WTC11 (cell line): Measurements from ENCODE around the gene TMEM8B. TPM values are rescaled to one million over a fixed set of nuclear protein-coding genes. Genes with fewer than 3 reads are reported as not detected.

ENCODE experiments used
- ATAC-seq: fragments of 200-7000 bp; cut with Tn5 transposase; 2 replicates; pipeline ENCODE4 v1.10.0; 2021; ENCODE audit warnings: mild to moderate bottlenecking, moderate library complexity
- CTCF ChIA-PET: fragments of 300-600 bp; sonication (Branson Sonifier 250); formaldehyde crosslinking; loops from one replicate; lab custom pipeline; 2021; ENCODE audit warnings: antibody characterized with exemption; lab: Charles Lee
- POLR2A ChIA-PET: fragments of 350-600 bp; sonication (Branson Sonifier 250); formaldehyde crosslinking; loops from one replicate; lab custom pipeline; 2021; ENCODE audit warnings: antibody characterized with exemption; lab: Charles Lee
- DNase-seq: peaks from one replicate; pipeline ENCODE4 v3.0.0; 2021; ENCODE audit warnings: low spot score
- H3K27ac Mint-ChIP-seq: 2 replicates; pipeline ENCODE4 v1.8.0; 2021; ENCODE audit warnings: mixed read lengths
- H3K27me3 Mint-ChIP-seq: 2 replicates; pipeline ENCODE4 v1.8.0; 2021; ENCODE audit warnings: low read depth, mild to moderate bottlenecking, moderate library complexity, mixed read lengths
- H3K36me3 Mint-ChIP-seq: 2 replicates; pipeline ENCODE4 v1.8.0; 2021; ENCODE audit warnings: mixed read lengths
- H3K4me1 Mint-ChIP-seq: 2 replicates; pipeline ENCODE4 v1.8.0; 2022; ENCODE audit warnings: mixed read lengths
- H3K4me3 Mint-ChIP-seq: 2 replicates; pipeline ENCODE4 v1.8.0; 2021; ENCODE audit warnings: mild to moderate bottlenecking, moderate library complexity, mixed read lengths
- H3K9me3 Mint-ChIP-seq: 2 replicates; pipeline ENCODE4 v1.8.0; 2021; ENCODE audit warnings: mixed read lengths
- EMX1 ChIP-seq: fragments of 250-450 bp; sonication (Bioruptor Pico); IDR thresholded peaks from 2 replicates; pipeline ENCODE4 v1.8.0; 2021; ENCODE audit warnings: mild to moderate bottlenecking
- ESRRA ChIP-seq: sonication (generic); formaldehyde crosslinking; IDR thresholded peaks from 2 replicates; pipeline ENCODE4 v1.8.1; 2022; ENCODE audit warnings: mild to moderate bottlenecking, missing genetic modification reagents, borderline replicate concordance
- GTF2I ChIP-seq: fragments of 250-450 bp; sonication (Bioruptor Pico); conservative IDR thresholded peaks from 2 replicates; pipeline ENCODE4 v1.4.0; 2021; ENCODE audit warnings: mild to moderate bottlenecking
- HMGA2 ChIP-seq: fragments of 250-450 bp; sonication (Bioruptor Pico); IDR thresholded peaks from 2 replicates; pipeline ENCODE4 v1.4.0; 2021; ENCODE audit warnings: mild to moderate bottlenecking, moderate library complexity
- JUN ChIP-seq: sonication (generic); formaldehyde crosslinking; IDR thresholded peaks from 2 replicates; pipeline ENCODE4 v1.8.0; 2023; ENCODE audit warnings: mild to moderate bottlenecking, missing genetic modification reagents
- NFE2L1 ChIP-seq: sonication (generic); formaldehyde crosslinking; IDR thresholded peaks from 2 replicates; pipeline ENCODE4 v1.8.1; 2023; ENCODE audit warnings: missing genetic modification reagents
- SMAD4 ChIP-seq: sonication (generic); formaldehyde crosslinking; IDR thresholded peaks from 2 replicates; pipeline ENCODE4 v1.8.0; 2022; ENCODE audit warnings: mild to moderate bottlenecking, missing genetic modification reagents
- ZNF317 ChIP-seq: sonication (generic); formaldehyde crosslinking; IDR thresholded peaks from 2 replicates; pipeline ENCODE4 v1.8.1; 2023; ENCODE audit warnings: low read depth, mild to moderate bottlenecking, moderate library complexity, missing genetic modification reagents, borderline replicate concordance
- total RNA-seq: library from RNA; stranded (reverse); gene quantifications from 3 replicates; pipeline ENCODE4 v1.2.3, GENCODE V29; 2021
- TF ChIP-seq, protein P1 (sequence below): sonication (generic); formaldehyde crosslinking; conservative IDR thresholded peaks from 2 replicates; pipeline ENCODE4 v1.8.1; 2023; ENCODE audit warnings: mild to moderate bottlenecking, low read depth, missing genetic modification reagents, moderate library complexity
- TF ChIP-seq, protein P2 (sequence below): fragments of 250-450 bp; sonication (Bioruptor Pico); conservative IDR thresholded peaks from 2 replicates; pipeline ENCODE4 v1.9.0; 2021; ENCODE audit warnings: mild to moderate bottlenecking
- TF ChIP-seq, protein P3 (sequence below): sonication (generic); formaldehyde crosslinking; IDR thresholded peaks from 2 replicates; pipeline ENCODE4 v1.8.1; 2023; ENCODE audit warnings: mild to moderate bottlenecking, missing genetic modification reagents, moderate library complexity
- TF ChIP-seq, protein P4 (sequence below): sonication (generic); formaldehyde crosslinking; IDR thresholded peaks from 2 replicates; pipeline ENCODE4 v1.8.1; 2022; ENCODE audit warnings: mild to moderate bottlenecking, missing genetic modification reagents, moderate library complexity, borderline replicate concordance
- TF ChIP-seq, protein P5 (sequence below): sonication (generic); formaldehyde crosslinking; IDR thresholded peaks from 2 replicates; pipeline ENCODE4 v1.8.0; 2023; ENCODE audit warnings: mild to moderate bottlenecking, missing genetic modification reagents
- TF ChIP-seq, protein P6 (sequence below): sonication (generic); formaldehyde crosslinking; IDR thresholded peaks from 2 replicates; pipeline ENCODE4 v1.8.0; 2023; ENCODE audit warnings: missing genetic modification reagents, mild to moderate bottlenecking, borderline replicate concordance
- TF ChIP-seq, protein P7 (sequence below): sonication (generic); formaldehyde crosslinking; IDR thresholded peaks from 2 replicates; pipeline ENCODE4 v1.8.0; 2022; ENCODE audit warnings: mild to moderate bottlenecking, missing genetic modification reagents

TMEM8B gene
- total RNA-seq, 1 experiment from 2014 or later, result 9.5 TPM

DNA sequence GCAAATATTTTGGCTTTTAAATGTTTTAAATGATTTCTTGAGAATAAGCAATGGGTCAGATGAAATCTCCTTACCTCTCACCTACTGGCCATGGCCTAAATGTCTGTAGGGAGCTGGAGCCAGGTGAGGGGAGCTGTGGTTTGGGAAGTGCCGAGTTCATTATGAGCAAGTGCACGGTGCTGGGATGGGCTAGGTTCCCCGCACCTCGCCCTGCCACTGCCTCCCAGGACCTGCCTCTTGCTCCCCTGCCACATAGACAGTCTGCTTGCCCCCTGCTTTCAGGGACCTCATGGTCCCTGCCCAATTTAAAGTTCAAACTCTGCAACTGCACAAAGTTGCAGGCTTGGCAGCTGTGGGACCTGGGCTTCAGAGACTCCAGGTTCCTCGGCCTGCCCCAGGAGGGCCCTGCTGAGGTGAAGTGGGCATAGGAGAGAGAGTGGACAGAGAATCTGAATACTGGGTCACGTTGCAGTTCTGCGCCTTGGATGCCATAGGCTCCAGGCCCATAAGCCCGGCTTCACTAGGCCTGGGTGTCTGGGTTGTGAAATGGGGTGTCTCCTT, 35.7 kb downstream of the TMEM8B start:
- ChIA-PET POLR2A (no interaction called here), CTCF (interaction anchor here (1.0 to 5.1 kb wide), 6 partner anchors 8 to 74 kb away, joined by 3 to 22 read pairs (median 6); no protein-coding TSS in a partner anchor)
- H3K4me3 Mint-ChIP-seq, result no peak overlapping the region
- peaks cover 16% of the 10 kb centered on the region for H3K4me1 Mint-ChIP-seq
- H3K9me3 Mint-ChIP-seq, result no peaks in the 10 kb centered on the region
- TF ChIP-seq, protein P1, sequence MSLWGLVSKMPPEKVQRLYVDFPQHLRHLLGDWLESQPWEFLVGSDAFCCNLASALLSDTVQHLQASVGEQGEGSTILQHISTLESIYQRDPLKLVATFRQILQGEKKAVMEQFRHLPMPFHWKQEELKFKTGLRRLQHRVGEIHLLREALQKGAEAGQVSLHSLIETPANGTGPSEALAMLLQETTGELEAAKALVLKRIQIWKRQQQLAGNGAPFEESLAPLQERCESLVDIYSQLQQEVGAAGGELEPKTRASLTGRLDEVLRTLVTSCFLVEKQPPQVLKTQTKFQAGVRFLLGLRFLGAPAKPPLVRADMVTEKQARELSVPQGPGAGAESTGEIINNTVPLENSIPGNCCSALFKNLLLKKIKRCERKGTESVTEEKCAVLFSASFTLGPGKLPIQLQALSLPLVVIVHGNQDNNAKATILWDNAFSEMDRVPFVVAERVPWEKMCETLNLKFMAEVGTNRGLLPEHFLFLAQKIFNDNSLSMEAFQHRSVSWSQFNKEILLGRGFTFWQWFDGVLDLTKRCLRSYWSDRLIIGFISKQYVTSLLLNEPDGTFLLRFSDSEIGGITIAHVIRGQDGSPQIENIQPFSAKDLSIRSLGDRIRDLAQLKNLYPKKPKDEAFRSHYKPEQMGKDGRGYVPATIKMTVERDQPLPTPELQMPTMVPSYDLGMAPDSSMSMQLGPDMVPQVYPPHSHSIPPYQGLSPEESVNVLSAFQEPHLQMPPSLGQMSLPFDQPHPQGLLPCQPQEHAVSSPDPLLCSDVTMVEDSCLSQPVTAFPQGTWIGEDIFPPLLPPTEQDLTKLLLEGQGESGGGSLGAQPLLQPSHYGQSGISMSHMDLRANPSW (CRISPR knock-in tag), result no peak
- TF ChIP-seq ESRRA (no peak), EMX1 (no peak), NFE2L1 (no peak), ZNF317 (CRISPR knock-in tag) (no peak), SMAD4 (CRISPR knock-in tag) (no peak), JUN (CRISPR knock-in tag) (no peak), HMGA2 (CRISPR knock-in tag) (no peak), GTF2I (CRISPR knock-in tag) (no peak)
- TF ChIP-seq, protein P2, sequence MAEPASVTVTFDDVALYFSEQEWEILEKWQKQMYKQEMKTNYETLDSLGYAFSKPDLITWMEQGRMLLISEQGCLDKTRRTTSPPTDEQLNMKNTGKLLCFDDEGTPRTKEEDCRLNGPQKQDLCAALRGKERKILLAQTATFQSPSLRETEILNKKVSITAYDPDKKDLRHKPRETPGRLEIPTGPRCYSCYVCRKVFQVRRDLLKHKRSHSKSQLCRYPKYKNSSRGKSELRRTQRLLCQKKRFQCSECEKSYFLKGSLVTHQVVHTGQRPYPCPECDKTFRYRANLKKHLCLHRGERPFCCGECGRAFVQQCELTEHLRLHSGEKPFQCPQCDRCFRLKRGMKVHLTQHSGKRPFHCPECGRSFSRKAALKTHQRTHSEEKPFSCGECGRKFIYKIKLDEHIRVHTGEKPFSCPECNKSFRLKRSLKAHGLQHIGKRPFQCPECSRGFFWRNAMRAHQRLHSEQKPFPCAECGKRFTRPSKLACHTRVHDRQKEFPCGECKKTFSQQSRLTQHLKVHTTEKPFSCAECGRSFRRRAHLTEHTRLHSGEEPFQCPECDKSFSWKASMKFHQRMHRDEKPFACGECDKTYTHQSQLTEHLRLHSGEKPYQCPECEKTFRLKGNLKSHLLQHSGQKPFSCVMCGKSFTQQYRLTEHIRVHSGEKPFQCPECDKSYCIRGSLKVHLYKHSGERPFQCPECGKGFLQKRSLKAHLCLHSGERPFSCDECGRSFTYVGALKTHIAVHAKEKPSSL (CRISPR knock-in tag), result no peak
- TF ChIP-seq, protein P3, sequence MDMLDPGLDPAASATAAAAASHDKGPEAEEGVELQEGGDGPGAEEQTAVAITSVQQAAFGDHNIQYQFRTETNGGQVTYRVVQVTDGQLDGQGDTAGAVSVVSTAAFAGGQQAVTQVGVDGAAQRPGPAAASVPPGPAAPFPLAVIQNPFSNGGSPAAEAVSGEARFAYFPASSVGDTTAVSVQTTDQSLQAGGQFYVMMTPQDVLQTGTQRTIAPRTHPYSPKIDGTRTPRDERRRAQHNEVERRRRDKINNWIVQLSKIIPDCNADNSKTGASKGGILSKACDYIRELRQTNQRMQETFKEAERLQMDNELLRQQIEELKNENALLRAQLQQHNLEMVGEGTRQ (CRISPR knock-in tag), result no peak
- TF ChIP-seq, protein P4, sequence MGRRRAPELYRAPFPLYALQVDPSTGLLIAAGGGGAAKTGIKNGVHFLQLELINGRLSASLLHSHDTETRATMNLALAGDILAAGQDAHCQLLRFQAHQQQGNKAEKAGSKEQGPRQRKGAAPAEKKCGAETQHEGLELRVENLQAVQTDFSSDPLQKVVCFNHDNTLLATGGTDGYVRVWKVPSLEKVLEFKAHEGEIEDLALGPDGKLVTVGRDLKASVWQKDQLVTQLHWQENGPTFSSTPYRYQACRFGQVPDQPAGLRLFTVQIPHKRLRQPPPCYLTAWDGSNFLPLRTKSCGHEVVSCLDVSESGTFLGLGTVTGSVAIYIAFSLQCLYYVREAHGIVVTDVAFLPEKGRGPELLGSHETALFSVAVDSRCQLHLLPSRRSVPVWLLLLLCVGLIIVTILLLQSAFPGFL (CRISPR knock-in tag), result no peak
- TF ChIP-seq, protein P5, sequence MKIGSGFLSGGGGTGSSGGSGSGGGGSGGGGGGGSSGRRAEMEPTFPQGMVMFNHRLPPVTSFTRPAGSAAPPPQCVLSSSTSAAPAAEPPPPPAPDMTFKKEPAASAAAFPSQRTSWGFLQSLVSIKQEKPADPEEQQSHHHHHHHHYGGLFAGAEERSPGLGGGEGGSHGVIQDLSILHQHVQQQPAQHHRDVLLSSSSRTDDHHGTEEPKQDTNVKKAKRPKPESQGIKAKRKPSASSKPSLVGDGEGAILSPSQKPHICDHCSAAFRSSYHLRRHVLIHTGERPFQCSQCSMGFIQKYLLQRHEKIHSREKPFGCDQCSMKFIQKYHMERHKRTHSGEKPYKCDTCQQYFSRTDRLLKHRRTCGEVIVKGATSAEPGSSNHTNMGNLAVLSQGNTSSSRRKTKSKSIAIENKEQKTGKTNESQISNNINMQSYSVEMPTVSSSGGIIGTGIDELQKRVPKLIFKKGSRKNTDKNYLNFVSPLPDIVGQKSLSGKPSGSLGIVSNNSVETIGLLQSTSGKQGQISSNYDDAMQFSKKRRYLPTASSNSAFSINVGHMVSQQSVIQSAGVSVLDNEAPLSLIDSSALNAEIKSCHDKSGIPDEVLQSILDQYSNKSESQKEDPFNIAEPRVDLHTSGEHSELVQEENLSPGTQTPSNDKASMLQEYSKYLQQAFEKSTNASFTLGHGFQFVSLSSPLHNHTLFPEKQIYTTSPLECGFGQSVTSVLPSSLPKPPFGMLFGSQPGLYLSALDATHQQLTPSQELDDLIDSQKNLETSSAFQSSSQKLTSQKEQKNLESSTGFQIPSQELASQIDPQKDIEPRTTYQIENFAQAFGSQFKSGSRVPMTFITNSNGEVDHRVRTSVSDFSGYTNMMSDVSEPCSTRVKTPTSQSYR (CRISPR knock-in tag), result no peak
- TF ChIP-seq, protein P6, sequence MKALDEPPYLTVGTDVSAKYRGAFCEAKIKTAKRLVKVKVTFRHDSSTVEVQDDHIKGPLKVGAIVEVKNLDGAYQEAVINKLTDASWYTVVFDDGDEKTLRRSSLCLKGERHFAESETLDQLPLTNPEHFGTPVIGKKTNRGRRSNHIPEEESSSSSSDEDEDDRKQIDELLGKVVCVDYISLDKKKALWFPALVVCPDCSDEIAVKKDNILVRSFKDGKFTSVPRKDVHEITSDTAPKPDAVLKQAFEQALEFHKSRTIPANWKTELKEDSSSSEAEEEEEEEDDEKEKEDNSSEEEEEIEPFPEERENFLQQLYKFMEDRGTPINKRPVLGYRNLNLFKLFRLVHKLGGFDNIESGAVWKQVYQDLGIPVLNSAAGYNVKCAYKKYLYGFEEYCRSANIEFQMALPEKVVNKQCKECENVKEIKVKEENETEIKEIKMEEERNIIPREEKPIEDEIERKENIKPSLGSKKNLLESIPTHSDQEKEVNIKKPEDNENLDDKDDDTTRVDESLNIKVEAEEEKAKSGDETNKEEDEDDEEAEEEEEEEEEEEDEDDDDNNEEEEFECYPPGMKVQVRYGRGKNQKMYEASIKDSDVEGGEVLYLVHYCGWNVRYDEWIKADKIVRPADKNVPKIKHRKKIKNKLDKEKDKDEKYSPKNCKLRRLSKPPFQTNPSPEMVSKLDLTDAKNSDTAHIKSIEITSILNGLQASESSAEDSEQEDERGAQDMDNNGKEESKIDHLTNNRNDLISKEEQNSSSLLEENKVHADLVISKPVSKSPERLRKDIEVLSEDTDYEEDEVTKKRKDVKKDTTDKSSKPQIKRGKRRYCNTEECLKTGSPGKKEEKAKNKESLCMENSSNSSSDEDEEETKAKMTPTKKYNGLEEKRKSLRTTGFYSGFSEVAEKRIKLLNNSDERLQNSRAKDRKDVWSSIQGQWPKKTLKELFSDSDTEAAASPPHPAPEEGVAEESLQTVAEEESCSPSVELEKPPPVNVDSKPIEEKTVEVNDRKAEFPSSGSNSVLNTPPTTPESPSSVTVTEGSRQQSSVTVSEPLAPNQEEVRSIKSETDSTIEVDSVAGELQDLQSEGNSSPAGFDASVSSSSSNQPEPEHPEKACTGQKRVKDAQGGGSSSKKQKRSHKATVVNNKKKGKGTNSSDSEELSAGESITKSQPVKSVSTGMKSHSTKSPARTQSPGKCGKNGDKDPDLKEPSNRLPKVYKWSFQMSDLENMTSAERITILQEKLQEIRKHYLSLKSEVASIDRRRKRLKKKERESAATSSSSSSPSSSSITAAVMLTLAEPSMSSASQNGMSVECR (CRISPR knock-in tag), result no peak
- TF ChIP-seq, protein P7, sequence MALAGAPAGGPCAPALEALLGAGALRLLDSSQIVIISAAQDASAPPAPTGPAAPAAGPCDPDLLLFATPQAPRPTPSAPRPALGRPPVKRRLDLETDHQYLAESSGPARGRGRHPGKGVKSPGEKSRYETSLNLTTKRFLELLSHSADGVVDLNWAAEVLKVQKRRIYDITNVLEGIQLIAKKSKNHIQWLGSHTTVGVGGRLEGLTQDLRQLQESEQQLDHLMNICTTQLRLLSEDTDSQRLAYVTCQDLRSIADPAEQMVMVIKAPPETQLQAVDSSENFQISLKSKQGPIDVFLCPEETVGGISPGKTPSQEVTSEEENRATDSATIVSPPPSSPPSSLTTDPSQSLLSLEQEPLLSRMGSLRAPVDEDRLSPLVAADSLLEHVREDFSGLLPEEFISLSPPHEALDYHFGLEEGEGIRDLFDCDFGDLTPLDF (CRISPR knock-in tag), result no peak
- H3K27ac Mint-ChIP-seq, result no peak overlapping the region
- peak; percentile 41 for ATAC-seq
- H3K27me3 Mint-ChIP-seq, result peaks cover 11% of the 10 kb centered on the region
- no peak for DNase-seq
- H3K36me3 Mint-ChIP-seq, result no peaks in the 10 kb centered on the region
